ENCODE data around the gene ZNF79. TPM values are rescaled to one million over a fixed set of nuclear protein-coding genes. Genes with fewer than 3 reads are reported as not detected.
A peak's percentile ranks its signal among the peaks of the same experiment; 100 is the strongest.

Gene ZNF79
- total RNA-seq, 1 donor from 2014 or later = 6.1 TPM

DNA sequence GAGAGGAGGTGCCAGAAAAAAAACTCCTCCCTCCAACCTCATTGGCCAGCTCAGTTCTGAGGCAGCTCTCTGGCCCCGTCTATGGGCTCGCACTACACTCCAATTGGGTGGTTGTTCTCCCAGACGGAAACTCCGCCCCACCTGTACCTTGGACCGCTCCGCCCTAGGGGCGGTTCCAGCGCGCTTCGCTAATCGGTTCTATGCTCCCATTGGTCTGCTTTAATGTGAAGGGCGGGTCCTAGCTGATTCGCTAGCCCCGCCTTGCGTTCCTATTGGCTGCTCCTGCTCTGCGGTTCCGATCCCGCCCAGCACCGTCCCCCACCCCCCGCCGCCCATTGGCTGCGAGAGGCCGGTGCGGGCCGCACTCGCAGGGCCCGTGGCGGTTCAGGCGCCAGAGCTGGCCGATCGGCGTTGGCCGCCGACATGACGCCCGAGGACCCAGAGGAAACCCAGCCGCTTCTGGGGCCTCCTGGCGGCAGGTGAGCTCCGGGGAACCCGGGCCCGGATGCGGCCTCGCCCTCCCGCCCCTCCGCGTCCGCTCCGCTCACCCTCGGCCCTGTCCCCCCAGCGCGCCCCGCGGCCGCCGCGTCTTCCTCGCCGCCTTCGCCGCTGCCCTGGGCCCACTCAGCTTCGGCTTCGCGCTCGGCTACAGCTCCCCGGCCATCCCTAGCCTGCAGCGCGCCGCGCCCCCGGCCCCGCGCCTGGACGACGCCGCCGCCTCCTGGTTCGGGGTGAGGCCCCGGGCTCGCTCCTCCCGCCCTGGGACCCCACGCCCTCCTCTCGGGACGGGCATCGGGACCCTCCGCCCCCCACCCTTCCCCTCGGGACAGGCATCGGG lies 27.2 kb upstream of the ZNF79 start, which contains the start of gene SLC2A8:
Gene SLC2A8 (plus strand): TSS at position 362 of the 838 bp plus-strand sequence. CDS start 62 bp downstream, at position 424.
- intact Hi-C loops (cut with DNase I) = loop anchor here (2.0 to 5.0 kb wide), 3 partner anchors 60 to 175 kb away; no protein-coding TSS in a partner anchor
- ATAC-seq (peak; percentile 99), DNase-seq (ENCODE audit: missing footprints) (peak; percentile 98)

DNA sequence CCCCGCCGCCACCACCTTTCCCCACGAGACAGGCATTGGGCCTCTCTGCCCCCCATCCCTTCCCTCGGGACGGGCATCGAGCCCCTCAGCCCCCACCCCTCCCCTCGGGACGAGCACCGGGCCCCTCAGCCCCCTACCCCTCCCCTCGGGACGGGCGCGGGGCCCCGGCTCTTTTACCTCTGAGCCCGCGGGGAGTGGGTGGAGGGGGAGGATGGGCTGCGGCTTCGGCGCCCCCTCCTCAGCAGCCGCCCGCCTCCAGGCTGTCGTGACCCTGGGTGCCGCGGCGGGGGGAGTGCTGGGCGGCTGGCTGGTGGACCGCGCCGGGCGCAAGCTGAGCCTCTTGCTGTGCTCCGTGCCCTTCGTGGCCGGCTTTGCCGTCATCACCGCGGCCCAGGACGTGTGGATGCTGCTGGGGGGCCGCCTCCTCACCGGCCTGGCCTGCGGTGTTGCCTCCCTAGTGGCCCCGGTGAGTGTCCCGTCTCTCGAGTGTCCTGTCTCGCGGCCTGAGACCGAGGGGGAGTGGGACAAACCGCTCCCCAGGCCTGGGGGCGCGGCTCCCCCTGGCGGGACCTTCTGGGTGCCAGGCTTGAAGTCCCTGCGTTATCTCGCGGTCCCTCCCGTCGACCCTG lies 26.4 kb upstream of the ZNF79 start:
- ATAC-seq = no peak
- DNase-seq (ENCODE audit: missing footprints) = no peak
- intact Hi-C loops (cut with DNase I) = loop anchor here (2.0 to 5.0 kb wide), 3 partner anchors 61 to 175 kb away; no protein-coding TSS in a partner anchor

DNA sequence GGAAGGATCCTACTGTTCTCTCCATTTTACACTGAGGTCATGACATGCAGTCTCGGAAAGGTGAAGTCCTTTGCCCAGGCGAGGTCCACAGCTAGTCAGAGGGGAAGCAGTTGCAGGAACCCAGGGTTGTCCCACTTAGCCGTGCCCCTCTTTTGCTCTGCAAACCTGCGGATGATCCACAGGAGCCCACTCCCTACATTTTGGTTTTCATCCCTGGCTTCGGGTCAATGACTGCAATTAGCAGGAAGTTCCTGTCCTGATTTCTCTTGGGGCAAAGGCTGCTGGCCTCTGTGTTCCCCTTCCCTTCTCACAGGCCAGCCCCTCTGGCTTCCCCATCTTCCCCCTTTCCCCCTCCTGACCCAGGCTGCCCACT lies 25.9 kb upstream of the ZNF79 start:
- DNase-seq (ENCODE audit: missing footprints) = no peak
- intact Hi-C loops (cut with DNase I) = loop anchor here (5.0 kb wide), 2 partner anchors 81 to 176 kb away; no protein-coding TSS in a partner anchor
- no peak for ATAC-seq

DNA sequence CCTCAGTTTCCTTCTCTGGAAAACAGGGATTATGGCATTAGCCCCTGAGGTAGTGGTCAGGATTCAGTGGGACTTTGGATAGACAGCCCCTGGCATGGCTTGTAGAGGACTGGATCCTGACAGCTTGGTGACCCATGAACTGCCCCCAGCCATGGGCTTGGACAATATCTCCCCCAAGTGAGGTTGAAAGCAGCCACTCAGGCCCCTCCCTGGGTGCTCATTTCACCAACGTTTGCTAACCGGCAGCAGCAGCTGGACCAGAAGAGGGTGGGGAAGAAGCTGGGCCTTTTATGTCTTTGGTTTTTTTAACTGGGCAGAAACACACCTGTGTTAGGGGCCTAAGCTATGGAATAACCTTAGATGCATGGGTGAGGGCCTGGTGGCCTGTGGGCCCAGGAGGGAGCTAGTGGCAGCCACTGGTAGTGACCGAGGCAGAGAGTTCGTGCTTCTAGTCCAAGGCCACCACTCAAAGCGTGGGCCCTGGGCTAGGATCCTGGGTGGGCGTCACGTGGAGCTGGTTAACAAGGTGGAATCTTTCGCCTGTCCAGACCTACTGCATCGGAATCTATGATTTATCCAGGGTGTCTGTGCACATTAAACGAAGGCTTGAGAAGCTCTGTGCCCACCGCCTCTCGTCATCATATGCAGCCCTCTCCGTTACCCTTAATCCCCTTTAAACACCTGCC lies 25.3 kb upstream of the ZNF79 start:
- DNase-seq (ENCODE audit: missing footprints) (no peak), ATAC-seq (no peak)
- intact Hi-C loops (cut with DNase I) = loop anchor here (5.0 kb wide), 2 partner anchors 82 to 177 kb away; no protein-coding TSS in a partner anchor

DNA sequence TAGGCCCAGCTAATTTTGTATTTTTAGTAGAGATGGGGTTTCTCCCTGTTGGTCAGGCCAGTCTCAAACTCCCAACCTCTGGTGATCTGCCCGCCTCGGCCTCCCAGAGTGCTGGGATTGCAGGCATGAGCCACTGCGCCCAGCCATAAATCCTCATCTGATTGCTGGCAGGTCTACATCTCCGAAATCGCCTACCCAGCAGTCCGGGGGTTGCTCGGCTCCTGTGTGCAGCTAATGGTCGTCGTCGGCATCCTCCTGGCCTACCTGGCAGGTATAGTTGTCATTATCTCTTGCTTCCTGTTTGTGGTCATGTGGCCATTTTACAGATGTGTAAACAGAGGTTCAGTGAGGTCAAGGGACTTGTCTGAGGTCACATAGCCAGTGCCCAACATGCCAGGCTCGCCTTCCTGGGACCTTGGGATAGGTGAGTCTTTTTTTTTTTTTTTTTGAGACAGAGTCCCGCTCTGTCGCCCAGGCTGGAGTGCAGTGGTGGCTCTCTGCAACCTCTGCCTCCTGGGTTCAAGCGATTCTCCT lies 24.4 kb upstream of the ZNF79 start:
- intact Hi-C loops (cut with DNase I) = loop anchor here (5.0 kb wide), 2 partner anchors 83 to 178 kb away; no protein-coding TSS in a partner anchor
- ATAC-seq = no peak
- DNase-seq (ENCODE audit: missing footprints) = no peak

DNA sequence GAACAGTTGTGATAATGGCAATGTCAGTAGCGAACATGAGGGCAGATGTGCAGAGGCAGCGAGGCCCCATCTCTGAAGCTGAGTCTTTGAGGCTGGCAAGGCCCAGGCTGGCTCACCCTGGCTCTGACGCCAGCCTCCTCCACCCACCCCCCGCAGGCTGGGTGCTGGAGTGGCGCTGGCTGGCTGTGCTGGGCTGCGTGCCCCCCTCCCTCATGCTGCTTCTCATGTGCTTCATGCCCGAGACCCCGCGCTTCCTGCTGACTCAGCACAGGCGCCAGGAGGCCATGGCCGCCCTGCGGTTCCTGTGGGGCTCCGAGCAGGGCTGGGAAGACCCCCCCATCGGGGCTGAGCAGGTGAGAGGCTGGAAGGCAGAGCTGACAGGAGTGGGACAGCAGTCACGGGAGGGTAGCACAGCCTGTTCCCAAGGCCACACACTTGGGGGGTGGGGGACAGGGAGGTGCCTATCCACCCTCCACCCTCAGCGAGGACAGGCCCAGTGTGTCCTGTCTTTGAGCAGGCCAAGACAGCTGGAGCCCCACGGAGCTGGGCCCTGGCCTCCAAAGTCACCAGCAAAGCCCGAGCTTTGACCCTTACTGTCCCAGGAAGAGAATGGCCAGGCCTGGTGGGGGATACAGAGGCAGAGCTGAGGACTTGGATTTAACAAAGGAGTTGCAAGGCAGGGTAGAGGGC lies 21.6 kb upstream of the ZNF79 start:
- intact Hi-C loops (cut with DNase I) = no loop called here
- ATAC-seq (no peak), DNase-seq (ENCODE audit: missing footprints) (no peak)

DNA sequence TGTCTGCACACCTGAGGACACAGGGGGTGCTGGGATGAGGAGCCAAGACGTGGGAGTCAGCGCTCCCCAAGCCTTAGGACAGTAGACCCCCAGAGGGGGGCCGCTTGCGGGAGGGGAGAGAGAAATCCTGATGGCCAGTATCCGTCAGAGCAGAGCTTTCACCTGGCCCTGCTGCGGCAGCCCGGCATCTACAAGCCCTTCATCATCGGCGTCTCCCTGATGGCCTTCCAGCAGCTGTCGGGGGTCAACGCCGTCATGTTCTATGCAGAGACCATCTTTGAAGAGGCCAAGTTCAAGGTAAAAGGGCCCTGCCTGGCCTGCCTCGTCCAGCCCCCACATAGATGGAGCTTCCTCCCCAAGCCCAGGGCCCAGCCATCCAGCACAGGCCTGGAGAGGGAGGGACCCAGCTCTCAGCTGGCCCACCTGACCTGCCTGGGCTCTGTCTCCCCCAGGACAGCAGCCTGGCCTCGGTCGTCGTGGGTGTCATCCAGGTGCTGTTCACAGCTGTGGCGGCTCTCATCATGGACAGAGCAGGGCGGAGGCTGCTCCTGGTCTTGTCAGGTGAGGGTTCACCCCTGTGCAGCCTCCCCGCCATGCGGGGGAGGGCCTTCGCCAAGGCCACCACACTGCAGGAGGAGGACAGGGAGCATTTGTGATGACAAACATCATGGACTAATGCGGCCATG lies 20.5 kb upstream of the ZNF79 start:
- ATAC-seq (no peak), DNase-seq (ENCODE audit: missing footprints) (no peak)
- intact Hi-C loops (cut with DNase I) = no loop called here

DNA sequence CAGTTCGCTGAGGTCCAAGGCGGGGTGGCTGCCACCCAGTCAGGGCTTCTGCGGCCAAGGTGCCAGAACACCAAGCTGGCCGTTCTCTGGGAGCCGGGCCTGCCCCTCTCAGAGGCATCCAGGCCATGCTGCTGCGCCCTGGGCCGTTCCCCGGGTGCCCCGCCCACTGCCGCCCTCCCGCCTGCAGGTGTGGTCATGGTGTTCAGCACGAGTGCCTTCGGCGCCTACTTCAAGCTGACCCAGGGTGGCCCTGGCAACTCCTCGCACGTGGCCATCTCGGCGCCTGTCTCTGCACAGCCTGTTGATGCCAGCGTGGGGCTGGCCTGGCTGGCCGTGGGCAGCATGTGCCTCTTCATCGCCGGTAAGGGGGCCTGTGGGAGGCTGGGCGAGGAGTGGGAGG lies 19.6 kb upstream of the ZNF79 start:
- intact Hi-C loops (cut with DNase I) = no loop called here
- DNase-seq (ENCODE audit: missing footprints) = no peak
- no peak for ATAC-seq

DNA sequence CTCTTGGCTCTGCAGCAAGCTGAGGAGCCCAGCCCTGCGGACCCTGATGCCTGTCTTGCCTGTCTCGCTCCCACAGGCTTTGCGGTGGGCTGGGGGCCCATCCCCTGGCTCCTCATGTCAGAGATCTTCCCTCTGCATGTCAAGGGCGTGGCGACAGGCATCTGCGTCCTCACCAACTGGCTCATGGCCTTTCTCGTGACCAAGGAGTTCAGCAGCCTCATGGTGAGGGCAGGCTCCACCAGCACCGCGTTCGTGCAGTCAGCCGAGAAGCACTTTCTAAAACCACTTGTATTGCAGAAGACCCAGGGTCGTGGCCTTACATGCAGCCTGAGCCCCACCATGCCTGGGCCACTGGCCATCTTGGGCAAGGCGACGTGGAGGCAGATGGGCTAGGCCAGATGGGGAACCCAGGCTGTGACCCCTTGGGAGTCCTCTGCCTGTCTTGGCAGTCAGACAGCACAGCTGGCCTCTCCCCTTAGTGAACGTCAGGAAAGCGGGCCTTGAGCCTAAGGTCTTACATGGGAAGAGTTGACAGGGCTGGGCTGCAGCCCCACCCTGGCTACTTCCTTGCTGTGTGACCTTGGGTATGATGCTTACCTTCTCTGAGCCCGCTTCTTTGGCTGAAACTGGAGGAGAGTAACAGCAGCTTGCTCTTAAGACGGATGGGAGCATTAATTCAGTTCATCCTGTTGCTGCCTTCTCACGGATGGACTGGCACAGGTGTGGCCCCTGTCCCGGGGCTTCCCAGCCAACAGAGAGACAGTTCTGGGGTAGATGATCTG lies 18.6 kb upstream of the ZNF79 start:
- ATAC-seq = no peak
- intact Hi-C loops (cut with DNase I) = no loop called here
- DNase-seq (ENCODE audit: missing footprints) = no peak

DNA sequence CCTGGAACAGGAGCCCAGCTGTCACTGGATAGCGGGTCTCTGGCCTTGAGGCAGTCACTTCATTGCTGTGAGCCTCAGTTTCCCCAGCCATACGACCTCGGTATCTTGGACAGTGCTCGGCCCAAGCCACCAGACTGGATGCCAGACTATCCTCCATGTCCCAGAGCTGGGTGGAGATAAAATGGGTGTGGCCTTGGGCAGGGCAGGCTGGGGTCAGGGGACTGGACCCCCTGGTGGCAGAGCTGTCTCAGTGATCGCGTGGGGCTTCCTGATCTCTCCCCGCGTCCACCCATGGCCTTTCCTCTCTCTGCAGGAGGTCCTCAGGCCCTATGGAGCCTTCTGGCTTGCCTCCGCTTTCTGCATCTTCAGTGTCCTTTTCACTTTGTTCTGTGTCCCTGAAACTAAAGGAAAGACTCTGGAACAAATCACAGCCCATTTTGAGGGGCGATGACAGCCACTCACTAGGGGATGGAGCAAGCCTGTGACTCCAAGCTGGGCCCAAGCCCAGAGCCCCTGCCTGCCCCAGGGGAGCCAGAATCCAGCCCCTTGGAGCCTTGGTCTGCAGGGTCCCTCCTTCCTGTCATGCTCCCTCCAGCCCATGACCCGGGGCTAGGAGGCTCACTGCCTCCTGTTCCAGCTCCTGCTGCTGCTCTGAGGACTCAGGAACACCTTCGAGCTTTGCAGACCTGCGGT lies 17.2 kb upstream of the ZNF79 start:
- intact Hi-C loops (cut with DNase I) = no loop called here
- DNase-seq (ENCODE audit: missing footprints) = no peak
- ATAC-seq = peak; percentile 49

DNA sequence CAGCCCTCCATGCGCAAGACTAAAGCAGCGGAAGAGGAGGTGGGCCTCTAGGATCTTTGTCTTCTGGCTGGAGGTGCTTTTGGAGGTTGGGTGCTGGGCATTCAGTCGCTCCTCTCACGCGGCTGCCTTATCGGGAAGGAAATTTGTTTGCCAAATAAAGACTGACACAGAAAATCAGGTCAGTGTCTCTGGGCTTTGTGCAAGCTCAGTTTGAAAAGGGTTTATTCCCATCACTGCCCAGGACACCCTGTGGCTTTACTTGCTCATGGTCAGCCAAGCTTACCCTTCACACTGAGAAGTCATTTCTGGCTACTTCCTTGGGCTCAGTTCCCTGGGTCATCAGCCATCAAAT lies 16.7 kb upstream of the ZNF79 start:
- DNase-seq (ENCODE audit: missing footprints) (no peak), ATAC-seq (peak; percentile 28)
- intact Hi-C loops (cut with DNase I) = no loop called here

DNA sequence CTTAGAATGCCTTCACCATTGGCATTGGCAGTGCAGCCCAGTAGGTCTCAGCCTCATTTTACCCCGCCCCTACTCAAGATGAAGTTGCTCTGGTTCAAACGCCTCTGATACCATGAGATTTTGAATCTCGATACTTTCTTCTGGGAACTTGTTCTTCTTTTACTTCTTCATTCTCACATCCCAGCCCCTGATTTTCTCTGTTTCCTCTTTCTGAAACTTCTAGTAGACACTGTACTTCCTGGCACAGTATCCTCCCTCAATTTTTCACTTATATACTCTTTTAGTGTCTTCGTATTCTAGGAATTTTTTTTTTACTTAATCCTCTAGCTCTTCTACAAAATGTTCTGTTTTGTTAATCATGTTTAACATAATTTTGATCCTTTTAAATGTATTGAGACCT lies 13.1 kb upstream of the ZNF79 start:
- ATAC-seq (no peak), DNase-seq (ENCODE audit: missing footprints) (no peak)
- intact Hi-C loops (cut with DNase I) = no loop called here

DNA sequence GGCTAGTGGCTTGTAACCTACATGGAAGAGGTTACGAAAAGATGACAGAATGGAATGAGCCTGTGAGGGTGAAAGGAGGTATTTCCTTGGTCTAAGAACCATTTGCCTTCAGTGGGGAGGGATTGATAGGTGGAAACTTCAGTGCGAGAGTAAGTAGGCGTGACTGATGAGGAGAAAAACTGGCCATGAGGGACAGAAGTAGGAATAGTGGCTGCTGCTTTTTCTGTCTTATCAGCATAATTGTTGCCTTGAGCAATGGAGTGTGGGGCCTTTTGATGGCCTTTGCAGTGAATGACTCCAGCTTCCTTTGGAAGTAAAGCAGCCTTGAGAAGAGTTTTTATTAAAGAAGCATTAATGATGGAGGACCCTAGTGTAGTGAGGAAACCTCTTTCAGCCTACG lies 9.0 kb upstream of the ZNF79 start:
- DNase-seq (ENCODE audit: missing footprints) (no peak), ATAC-seq (no peak)
- intact Hi-C loops (cut with DNase I) = no loop called here

DNA sequence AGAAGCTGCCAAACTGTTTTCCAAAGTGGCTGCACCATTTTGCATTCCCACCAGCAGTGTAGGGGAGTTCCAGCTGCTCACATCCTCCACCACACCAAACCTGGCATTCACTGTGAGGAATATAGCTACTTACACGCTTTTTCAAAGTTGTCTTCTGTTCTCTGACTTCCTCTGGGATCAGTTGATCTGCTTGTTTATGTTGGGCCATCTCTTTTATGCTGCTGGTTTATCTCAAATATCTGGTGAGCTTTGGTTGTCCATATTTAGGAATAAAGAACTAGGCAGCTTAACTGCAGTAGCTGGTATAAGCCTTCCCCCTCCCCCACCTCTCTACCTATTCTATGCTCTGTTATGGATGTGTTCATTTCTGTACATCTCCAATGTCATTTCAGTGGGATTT lies 8.5 kb upstream of the ZNF79 start:
- ATAC-seq = no peak
- DNase-seq (ENCODE audit: missing footprints) = no peak
- intact Hi-C loops (cut with DNase I) = no loop called here

DNA sequence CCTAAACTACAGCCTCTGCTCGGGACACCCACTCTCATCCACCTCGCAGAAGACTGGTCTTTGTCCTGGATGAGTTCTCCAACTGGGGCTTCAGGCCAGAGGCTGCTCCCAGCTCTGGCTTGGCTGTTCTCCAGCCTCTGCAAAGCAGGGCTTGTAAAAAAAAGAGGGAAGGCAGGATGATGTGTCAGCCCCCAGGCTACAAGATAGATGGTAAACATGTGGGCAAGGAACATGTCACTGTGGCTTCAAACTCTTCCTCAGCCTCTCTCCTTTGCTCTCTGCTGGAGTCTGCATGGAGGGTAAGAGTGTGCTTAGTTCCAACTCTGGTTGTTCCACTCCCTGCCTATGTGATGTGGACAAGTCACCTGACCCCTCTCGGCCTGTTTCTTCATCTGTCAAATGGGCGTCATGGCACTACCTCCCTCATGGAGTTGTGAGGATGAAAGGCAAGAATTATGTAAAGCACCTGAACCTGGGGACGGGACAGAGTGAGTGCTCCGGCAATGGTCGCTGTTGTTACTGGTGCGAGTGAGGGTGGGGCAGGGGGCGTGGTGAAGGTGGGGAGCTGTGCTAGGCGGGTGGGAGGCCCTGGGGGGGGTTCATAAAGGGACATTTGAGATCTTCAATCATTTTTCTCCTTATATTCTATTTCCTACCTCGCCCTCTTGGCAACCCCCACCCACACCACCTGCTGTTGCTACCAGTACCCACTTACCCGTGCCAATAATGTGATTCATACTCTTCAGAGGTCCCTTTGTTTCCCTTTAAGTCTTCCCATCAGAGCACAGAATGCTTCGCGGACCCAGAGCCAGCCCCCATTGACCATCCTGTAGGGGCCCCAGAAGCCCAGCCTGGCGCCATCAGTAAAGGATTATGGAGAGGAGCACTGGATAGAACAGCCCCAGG lies 6.8 kb upstream of the ZNF79 start:
- no peak for DNase-seq (ENCODE audit: missing footprints)
- intact Hi-C loops (cut with DNase I) = no loop called here
- no peak for ATAC-seq

DNA sequence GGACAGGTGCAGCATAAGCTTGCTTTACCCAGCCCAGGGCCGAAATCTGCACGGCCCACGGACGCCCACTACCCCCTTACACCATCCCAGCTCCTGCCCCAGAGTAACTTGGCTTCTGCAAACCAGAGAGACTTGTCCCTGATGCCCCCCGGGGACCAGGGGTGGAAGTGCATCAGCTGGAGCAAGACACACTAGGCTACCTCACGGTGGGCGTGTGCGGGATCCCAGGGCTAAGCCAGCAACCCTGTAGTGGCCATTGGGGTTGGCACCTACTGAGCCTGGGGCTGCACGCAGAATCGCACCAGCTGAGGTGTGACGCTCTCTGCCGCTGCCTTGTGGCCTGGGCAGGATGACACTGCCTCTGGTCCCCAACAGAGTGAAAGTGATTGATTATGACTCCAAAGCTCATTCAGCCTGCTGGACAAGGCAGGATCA lies 6.1 kb upstream of the ZNF79 start:
- DNase-seq (ENCODE audit: missing footprints) = no peak
- intact Hi-C loops (cut with DNase I) = no loop called here
- peak; percentile 21 for ATAC-seq

Data from Right ventricle myocardium inferior (tissue), 1 donor.